HG02840 (cell line): ENCODE results near the gene NTN1.

Experiments
- ATAC-seq: cut with Tn5 transposase; IDR thresholded peaks from one replicate; pipeline ENCODE4 v1.9.1; 2021; ENCODE audit warnings: mild to moderate bottlenecking, moderate library complexity, moderate number of reproducible peaks; ENCODE audit not compliant: unreplicated experiment, low FRiP score

The NTN1 gene

GRCh38 chr17:9035249-9035648 is 13.9 kb downstream of the NTN1 start:
- no peak for ATAC-seq

GRCh38 chr17:9036336-9036735 is 15.0 kb downstream of the NTN1 start:
- ATAC-seq: no peak

DNA sequence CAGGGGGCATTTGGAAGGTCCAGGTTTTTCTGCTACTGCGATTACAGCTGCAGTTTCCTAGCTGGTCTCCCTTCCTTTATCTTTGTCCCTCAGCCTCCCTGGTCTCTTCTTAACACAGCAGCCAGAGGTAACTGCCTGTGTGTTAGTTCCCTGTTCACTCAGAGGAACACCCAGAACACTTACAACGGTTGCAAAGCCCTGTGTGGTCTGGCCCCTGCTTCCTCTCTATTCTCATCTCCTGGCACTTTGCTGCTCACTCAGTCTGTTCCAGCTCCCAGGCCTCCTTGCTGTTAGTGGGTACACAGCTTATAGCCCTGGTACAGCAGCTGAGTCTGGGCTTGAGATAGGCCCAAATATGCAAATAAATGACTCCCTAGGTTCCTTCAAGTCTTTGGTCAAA is 16.4 kb downstream of the NTN1 start:
- ATAC-seq: no peak

DNA sequence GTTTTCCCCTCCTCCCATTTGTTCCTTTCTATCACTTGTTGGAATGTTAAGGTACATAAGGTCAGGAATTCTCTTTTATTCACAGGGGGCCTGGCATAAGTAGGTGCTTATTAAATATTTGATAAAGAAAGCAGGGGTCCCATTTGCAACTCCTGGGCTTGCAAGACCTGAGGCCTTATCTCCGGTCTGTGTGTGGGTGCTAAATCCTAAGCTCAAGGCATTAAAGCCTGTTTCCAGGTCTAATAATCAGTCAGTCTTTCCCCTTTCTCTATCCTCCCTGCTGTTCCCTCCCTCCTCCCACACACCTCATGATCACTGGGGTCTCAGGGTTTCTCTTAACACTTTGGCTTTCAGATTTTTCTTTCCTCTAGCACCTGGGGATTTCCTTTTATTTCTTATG is 17.1 kb downstream of the NTN1 start:
- ATAC-seq: no peak

- no peak for ATAC-seq
Observed at GRCh38 chr17:9044772-9045463, 23.6 kb downstream of the NTN1 start.

DNA sequence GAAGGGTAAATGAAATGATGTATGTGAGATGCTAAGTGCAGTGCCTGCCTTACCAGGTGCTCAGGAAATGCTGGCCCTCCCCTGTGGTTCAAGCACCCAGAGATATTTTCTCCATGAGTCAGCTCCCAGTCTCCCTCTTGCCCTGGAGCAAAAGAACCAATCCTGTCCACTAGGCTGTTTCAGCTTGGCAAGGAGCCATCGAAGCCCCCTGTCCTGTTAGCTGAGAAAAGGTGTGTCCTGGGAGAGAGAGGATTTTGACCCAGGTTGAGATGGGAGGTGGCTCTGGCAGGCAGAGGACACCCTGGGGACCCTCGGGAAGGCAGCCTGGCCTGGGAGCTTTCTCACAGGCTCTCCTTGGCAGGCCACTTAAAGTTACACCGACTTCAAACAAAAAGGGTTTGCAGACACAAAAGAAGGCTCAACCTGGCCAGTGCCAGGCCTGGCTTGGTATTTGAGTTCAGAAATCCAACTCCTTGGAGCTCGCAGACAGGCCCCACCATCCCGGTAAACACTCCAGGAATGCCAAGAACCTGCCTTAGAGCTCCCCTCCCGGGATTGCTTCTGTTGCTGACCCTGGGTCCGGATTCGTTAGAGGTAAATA is 29.6 kb downstream of the NTN1 start:
- no peak for ATAC-seq

DNA sequence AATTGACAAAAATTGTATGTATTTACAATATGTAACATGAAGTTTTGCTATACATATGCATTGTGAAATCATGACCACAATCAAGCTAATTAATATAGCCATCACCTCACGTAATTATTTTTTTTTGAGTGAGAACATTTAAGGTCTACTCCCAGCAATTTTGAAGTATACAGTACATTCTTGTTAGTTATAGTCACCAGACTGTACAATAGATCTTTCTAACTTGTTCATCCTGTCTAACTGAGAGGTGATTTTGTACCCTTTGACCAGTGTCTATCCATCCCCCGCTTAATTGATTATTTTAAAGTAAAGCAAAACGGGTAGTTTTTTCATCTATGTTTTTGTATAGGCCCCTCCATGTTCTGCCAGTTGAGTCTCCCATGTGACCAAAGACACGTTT is 30.3 kb downstream of the NTN1 start:
- ATAC-seq: no peak

GRCh38 chr17:9052921-9053320 is 31.6 kb downstream of the NTN1 start:
- no peak for ATAC-seq

DNA sequence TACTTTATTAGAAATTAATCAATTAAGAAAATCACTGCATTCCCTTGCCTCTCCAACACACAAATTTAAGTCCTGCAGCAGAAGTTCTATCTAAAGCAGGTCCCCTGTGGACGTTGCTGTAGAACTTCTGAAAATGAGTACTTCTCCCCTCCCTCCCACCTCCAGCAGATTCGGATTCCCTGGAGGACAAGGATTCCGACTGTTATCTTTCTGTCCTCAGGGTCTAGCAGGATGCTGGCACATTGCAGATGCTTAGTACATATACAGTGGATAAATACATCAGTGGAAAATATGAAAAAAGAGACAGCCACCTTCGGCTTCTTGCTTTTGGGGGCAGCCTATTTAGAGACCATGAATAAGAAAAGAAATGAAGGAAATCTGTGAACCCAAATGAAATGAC is 32.1 kb downstream of the NTN1 start:
- ATAC-seq: no peak

DNA sequence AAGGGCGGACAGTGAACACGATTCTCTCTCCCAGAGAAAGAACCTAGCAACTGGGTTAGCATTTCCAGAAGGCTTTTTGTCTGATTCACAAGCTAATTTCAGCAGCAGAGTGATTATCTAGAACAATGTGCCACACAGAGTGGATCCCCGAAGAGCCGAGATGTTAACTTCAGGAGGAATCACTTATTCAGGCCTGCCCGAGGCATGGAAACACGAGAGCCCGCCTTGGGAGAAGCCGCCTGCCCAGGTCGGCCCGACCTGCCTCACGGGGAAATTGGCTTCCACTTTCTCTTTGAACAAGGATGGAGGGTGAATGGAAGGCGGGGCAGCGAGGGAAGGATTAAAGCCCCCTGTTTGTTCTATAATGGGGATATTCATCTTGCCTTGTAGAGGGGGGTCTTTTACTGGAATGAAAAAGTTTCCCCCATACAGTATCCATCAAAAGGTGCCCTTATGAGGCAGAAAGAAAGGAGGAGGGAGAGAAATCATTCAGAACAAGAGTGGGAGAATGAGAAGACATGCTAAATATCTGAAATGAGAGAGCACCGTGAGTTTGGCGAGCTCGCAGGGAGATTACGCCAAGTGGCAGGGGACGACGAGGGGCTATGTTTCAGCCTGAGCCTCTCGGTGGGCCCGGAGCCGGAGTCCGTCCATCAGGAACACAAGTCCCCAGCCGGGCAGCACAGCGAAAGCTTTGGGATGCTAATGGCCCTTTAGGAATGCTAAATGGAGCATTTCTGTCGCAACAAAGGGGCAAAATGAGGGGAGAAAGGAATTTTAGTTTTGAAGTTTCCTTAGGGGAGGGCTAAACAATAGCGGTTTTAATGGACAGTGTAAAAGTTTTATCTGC is 33.0 kb downstream of the NTN1 start:
- no peak for ATAC-seq

- ATAC-seq: no peak
Observed at GRCh38 chr17:9055281-9055680, 34.0 kb downstream of the NTN1 start.

GRCh38 chr17:9056566-9056965 is 35.3 kb downstream of the NTN1 start:
- no peak for ATAC-seq

DNA sequence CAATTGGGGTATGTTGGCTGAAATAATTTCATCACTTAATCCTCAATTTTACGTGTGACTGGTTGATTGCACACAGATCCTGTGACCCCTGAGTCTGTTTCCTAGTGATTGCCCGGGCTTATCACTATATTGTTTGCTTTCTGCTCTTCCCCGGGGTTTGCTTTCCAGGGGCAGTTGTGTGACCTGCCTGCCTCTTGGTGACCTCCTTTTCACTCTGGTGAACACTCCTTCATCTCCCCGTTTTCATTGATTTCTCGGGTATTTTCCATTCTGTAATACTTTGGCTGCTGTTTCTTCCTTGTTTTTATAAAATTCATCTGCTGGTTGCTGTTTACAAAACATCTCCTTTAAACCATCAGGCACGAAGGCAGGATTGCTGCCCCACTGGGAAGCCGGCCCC is 36.0 kb downstream of the NTN1 start:
- ATAC-seq: no peak

DNA sequence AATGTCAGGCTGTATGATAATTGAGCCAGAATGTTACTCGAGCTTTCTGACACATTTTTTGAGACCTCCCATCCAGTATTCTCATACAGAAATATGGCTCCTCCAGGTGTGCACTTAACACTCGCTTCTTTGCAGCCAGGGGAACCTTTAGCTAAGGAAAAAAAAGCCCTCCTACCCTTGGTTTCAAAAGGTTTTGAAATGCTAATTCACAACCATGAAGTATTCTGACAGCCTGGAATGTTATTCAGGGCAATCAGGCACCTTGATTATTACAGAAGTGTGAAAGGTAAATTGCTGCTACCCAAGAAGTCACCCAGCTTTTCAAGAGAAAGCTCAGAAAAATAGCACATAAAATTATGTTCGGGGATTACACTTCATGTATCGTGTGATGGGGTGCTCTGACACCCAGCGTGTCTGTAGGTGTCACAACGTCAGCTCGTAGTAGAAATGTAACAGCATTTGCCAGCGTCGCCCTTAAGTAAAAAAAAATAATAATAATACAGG is 41.1 kb downstream of the NTN1 start:
- no peak for ATAC-seq

DNA sequence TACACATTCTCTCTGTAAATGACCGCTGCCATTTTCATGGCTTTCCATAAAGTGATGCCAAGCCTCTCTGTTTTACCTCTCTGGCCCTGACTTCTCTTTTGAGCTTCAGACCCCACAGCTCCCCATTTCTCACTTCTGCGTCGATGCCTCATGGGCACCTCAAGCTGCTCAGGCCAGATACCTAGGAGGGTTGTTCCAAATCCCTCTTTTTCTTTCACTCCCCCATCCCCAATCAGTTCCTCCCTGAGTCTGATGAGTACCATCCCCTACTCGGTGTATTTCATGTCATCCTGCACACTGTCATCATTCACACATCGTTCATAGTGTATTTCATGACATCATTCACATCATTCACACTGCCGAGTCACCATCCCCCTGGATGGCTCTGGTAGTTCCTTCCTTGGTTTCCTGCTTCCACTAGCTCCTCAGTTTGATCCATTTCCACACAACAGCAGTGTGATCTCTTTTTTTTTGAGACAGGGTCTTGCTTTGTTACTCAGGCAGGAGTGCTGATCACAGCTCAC is 43.1 kb downstream of the NTN1 start:
- no peak for ATAC-seq

- no peak for ATAC-seq
Observed at GRCh38 chr17:9071016-9071415, 49.7 kb downstream of the NTN1 start.

DNA sequence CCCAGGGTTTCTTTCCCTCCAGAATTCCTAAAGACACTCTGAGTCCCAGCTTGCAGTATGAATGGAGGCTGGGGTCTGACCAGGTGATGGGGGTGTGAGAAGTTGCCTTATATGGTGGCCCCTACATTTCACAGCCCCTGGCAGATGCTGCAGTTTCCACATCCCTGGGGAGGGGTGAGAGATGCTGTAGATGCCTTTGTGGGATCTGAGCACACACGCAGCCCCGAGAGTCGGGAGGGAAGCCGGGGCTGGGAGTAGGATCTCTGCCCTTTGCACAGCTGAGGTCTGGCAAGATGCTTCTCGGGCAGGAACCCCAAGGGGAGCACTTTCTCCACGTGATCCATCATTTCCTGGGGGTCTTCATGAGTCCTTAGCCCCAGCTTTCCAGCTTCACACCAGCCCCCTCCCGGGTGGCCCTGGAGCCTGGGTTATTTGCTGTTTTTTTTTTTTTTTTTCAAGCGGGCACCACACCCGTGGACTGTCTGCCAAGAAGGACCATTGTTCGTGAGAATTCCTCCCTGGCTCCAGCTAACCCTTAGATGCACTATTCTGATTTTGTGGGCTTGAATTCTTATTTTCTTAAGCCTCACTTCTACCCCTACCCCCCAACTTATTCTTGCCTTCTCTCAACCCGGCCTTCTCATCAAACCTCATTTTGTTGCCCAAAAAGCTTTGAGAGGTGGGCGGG is 50.6 kb downstream of the NTN1 start:
- no peak for ATAC-seq

GRCh38 chr17:9072696-9073339 is 51.5 kb downstream of the NTN1 start:
- ATAC-seq: no peak

DNA sequence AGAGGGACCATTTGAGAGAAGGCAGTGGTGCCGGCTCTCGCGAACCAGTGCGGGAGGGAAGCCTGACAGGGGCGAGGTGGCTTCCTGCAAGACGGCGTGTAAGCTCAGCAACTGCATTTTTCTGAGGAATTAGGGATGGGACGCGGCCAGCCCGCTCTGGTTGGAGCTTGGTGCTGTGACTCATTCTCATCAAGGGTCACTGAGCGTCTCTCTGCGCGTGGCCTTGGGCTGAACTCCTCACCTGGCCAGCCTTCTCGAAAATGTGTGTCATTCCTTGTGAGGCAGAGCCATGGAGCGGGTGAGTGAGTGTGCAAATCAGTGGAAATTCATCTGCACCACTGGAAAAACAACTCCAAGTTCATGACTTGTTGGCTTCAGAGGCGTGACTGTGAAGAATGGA is 52.8 kb downstream of the NTN1 start:
- ATAC-seq: no peak

DNA sequence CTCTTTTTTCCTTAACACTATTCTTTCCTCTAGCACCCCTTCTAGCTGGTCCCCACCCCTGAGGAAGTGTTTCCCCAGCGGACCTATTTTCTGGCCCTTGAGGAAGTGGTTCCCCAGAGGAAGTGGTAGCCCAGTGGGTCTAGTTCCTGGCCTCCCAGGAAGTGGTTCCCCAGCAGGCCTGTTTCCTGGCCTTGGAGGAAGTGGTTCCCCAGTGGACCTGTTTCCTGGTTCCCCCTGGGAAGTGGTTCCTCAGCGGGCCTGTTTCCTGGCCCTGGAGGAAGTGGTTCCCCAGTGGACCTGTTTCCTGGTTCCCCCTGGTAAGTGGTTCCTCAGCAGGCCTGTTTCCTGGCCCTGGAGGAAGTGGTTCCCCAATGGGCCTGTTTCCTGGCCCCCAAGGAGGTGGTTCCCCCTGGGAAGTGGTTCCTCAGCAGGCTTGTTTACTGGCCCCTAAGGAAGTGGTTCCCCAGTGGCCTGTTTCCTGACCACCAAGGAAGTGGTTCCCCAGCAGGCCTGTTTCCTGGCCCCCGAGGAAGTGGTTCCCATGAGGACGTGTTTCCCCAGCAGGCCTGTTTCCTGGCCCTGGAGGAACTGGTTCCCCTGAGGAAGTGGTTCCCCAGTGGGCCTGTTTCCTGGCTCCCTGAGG is 58.3 kb downstream of the NTN1 start:
- ATAC-seq: no peak
